ENCODE data around the gene TULP4.
"Not testable (repeated sequence)": the region's sequence is repeated elsewhere in the genome, so short reads cannot be mapped to it uniquely, and the experiment has no call there.

The TULP4 gene

GRCh38 chr6:158503222-158503621 lies 191.0 kb downstream of the TULP4 start:
- peak in 1 of 42 donors; percentile 30 for DNase-seq

GRCh38 chr6:158503846-158504245 lies 191.6 kb downstream of the TULP4 start:
- peak in 3 of 42 donors; percentile 11 to 39 (median 34) for DNase-seq
- intact Hi-C loops (cut with DNase I): no loop called here

More at GRCh38 chr6:158503222-158503621, 191.0 kb downstream of the TULP4 start:
- intact Hi-C loops (cut with DNase I): no loop called here

- peak in 2 of 42 donors; percentile 15 to 39 for DNase-seq
- intact Hi-C loops (cut with DNase I): no loop called here
Measured at GRCh38 chr6:158505194-158505593, 192.9 kb downstream of the TULP4 start.

- intact Hi-C loops (cut with DNase I): no loop called here
- DNase-seq: peak in 1 of 42 donors; percentile 15
Measured at GRCh38 chr6:158506601-158507000, 194.3 kb downstream of the TULP4 start.

DNA sequence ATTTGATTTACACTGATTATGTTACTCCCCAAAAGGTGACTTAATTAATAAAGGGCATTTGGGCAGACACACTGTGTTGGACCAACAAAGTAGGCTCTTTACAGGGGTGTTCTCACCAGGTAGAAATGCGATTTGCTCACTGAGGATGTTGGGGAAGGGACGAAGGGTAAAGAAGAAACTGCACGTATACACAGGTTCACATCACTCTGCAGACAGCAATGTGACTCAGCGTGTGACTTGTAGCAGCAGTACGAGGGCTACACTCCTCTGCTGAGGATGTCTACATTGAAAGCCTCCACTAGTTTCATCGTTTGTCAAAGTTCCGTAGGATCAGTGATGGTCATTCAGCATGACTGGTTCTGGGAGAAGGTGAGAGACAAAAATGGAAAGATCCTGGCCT lies 194.9 kb downstream of the TULP4 start:
- DNase-seq: peak in 5 of 42 donors; percentile 30 to 60 (median 37)
- intact Hi-C loops (cut with DNase I): no loop called here

- intact Hi-C loops (cut with DNase I): no loop called here
- DNase-seq: no peak
Measured at GRCh38 chr6:158508450-158508849, 196.2 kb downstream of the TULP4 start.

DNA sequence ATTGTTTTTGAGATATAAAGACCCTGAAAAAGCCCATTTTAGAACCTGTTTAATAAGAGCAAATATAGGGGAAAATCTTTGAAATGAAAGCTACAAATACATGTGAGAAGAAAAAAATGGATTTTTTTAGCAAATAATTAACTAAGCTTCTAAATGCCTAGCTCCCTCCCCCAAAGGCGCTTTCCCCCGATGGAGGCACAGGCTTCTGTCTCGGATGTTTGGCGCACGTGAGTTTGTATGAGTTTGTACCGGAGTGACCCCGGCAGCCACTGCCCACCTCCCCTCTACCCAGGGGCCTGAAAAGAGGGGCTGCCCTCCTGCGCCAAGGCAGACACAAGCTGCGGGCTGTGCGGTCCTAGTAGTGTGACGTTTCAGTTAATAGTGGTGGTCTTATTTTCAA lies 197.2 kb downstream of the TULP4 start:
- intact Hi-C loops (cut with DNase I): no loop called here
- DNase-seq: peak in 2 of 42 donors; percentile 5 to 38

GRCh38 chr6:158512809-158513208 lies 200.5 kb downstream of the TULP4 start:
- intact Hi-C loops (cut with DNase I): no loop called here
- DNase-seq: peak in 1 of 42 donors; percentile 34

DNA sequence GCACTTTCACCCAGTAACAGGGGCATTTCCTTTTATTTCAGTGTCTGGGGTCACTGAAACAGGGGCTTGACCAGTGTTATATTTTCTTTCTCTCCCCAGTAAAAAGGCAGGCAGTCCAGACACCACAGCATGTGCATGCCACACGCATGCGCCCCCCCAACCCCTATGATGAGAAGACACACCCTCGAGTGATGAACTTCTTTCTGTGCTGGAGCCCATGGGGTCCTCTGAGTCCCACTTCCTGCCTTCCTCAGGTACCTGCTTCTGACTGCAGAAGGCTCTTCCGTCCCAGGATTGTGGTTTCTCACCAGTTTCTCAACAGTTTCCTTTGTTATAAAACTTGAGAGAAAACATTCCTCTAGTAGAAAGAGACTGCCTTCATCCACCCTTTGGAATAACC lies 201.9 kb downstream of the TULP4 start:
- intact Hi-C loops (cut with DNase I): no loop called here
- DNase-seq: peak in 1 of 42 donors; percentile 31

- DNase-seq: peak in 1 of 42 donors; percentile 27
- intact Hi-C loops (cut with DNase I): loop anchor here (5.0 kb wide), 1 partner anchor 293 kb away; no protein-coding TSS in a partner anchor
Measured at GRCh38 chr6:158514991-158515390, 202.7 kb downstream of the TULP4 start.

DNA sequence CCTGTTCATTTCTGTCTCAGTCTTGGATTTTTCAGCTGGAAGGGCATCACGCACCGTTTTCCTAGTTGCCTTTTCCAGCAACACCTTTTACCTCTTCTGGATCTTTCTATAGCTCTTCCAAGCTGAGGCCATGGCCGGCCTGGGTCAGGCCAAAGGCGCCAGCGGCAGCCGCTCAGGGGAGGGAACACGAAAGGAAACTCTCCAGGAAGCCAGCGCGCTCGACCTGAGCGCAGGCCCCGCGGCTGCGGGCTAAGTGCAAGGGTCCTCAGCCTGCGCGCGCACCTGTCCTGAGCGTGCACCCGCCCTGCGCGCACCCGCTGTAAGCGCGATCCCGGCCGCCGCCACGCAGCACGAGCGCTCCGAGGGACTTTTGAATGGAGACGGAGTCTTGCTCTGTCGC lies 203.8 kb downstream of the TULP4 start:
- intact Hi-C loops (cut with DNase I): loop anchor here (5.0 kb wide), 1 partner anchor 294 kb away; no protein-coding TSS in a partner anchor
- DNase-seq: peak in 6 of 42 donors; percentile 37 to 60 (median 42)

DNA sequence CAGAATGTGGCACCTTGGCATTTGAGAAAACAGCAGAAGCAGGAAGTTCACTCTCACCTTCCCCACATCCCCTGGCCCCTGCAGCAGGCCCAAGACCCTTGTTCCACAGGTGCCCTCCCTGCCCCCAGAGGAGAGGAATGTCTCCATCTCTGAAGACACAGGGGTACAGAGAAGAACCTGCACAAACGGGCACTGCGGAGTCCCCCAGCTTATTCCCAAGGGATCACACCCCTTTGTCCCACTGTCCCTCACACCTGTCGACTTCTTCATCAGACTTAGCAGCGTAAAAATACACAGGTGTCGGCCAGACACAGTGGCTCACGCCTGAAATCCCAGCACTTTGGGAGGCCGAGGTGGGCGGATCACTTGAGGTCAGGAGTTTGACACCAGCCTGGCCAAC lies 204.8 kb downstream of the TULP4 start:
- intact Hi-C loops (cut with DNase I): loop anchor here (5.0 kb wide), 1 partner anchor 295 kb away; no protein-coding TSS in a partner anchor
- peak in 2 of 42 donors; percentile 7 to 23 for DNase-seq

DNA sequence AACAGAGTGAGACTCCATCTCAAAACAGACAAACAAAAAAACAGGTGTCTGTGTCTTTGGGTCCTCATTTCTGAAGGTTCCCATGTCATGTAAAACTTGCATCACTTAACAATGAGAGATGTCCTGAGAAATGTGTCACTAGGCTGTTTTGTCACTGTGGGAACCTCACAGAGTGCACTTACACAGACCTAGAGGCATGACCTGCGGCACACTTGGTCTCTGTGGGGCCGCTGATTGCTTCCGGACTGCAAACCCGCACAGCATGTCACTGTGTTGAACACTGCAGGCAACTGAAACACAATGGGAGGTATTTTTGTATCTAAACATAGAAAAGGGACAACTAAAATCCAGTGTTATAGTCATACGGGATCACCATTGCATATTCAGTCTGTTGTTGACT lies 205.3 kb downstream of the TULP4 start:
- intact Hi-C loops (cut with DNase I): loop anchor here (5.0 kb wide), 1 partner anchor 295 kb away; no protein-coding TSS in a partner anchor
- DNase-seq: peak in 2 of 42 donors; percentile 14 to 32

GRCh38 chr6:158518191-158519127 lies 206.2 kb downstream of the TULP4 start:
- intact Hi-C loops (cut with DNase I): loop anchor here (5.0 kb wide), 1 partner anchor 296 kb away; no protein-coding TSS in a partner anchor
- peak; percentile 51 to 88 (median 76) for DNase-seq

- intact Hi-C loops (cut with DNase I): loop anchor here (5.0 kb wide), 1 partner anchor 297 kb away; no protein-coding TSS in a partner anchor
- DNase-seq: peak in 16 of 42 donors; percentile 32 to 80 (median 54)
Measured at GRCh38 chr6:158519300-158519699, 207.0 kb downstream of the TULP4 start.

DNA sequence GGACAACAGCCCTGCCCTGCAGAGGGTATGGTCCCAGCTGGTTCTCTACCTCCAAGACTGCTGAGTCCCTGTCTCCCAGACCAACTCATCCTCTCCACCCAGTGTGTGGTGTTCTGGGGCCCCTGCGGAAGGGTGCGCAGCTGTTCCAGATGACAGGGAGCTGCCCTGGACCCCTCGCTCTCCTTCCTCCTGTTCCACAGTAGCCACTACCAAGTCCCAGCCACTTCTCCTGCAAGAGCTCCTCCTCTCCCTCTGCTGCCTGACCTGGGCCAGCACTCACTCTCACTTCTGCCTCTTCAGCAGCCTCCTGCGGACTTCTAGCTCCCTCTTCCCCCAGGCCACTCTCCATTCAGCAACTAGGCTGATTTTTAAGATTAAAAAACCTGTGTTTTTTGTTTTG lies 207.5 kb downstream of the TULP4 start:
- peak in 1 of 42 donors; percentile 34 for DNase-seq
- intact Hi-C loops (cut with DNase I): loop anchor here (5.0 kb wide), 1 partner anchor 297 kb away; no protein-coding TSS in a partner anchor

GRCh38 chr6:158520975-158521374 lies 208.7 kb downstream of the TULP4 start:
- DNase-seq: peak in 2 of 42 donors; percentile 7 to 19

DNA sequence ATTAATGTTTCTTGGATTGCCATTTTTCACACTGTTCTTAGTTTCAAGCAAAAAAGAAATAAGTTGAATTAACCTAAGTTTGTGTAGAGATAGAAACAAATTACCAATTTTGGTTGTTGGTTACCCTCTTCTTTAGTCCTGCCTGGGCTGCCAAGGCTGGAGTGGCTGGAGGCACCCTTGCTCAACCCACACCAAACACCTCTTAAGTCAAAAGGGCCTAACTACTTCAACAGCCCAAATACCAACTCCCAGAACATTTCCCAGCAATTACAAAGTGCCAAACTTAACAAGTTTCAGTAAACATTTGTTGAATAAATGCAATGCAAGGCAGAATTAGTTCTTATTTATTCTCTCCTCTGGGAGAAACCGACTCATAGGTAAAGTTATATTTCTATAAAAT lies 209.5 kb downstream of the TULP4 start:
- peak in 1 of 42 donors; percentile 22 for DNase-seq
- intact Hi-C loops (cut with DNase I): no loop called here

More at GRCh38 chr6:158520975-158521374, 208.7 kb downstream of the TULP4 start:
- intact Hi-C loops (cut with DNase I): not testable (repeated sequence)

- DNase-seq: peak in 2 of 42 donors; percentile 28 to 34
- intact Hi-C loops (cut with DNase I): no loop called here
Measured at GRCh38 chr6:158522616-158523015, 210.4 kb downstream of the TULP4 start.

- intact Hi-C loops (cut with DNase I): no loop called here
- peak in 1 of 42 donors; percentile 22 for DNase-seq
Measured at GRCh38 chr6:158524311-158524710, 212.0 kb downstream of the TULP4 start.
